DOHH2 (cell line): ENCODE data around the gene CTNNA2.

Experiments
- CTCF ChIP-seq: fragments of 200-600 bp; sonication (generic); IDR thresholded peaks from one replicate; pipeline ENCODE4 v1.5.1; 2014; ENCODE audit warnings: antibody characterized with exemption, mild to moderate bottlenecking, low read depth, low read length; ENCODE audit not compliant: poor library complexity, severe bottlenecking
- EZH2phosphoT487 ChIP-seq: fragments of 200-600 bp; sonication (generic); IDR thresholded peaks from 2 replicates; pipeline ENCODE4 v1.6.1; 2017; ENCODE audit warnings: borderline replicate concordance, mild to moderate bottlenecking, antibody characterized with exemption, low read length, moderate library complexity, mixed read lengths

GRCh38 chr2:80338794-80339193, 825.9 kb downstream of the CTNNA2 start:
- TF ChIP-seq CTCF (no peak), EZH2phosphoT487 (no peak)
